Panc1 (cell line): ENCODE measurements around the gene FAM219B.

Experiments used
- POLR2AphosphoS5 ChIP-seq: IDR thresholded peaks from 2 replicates; pipeline ENCODE4 v1.6.1; 2012; ENCODE audit warnings: mild to moderate bottlenecking, low read depth, low read length, moderate library complexity
- SIN3A ChIP-seq: IDR thresholded peaks from 2 replicates; pipeline ENCODE4 v1.6.1; 2012; ENCODE audit warnings: low read depth, mild to moderate bottlenecking, low read length, moderate library complexity, borderline replicate concordance; ENCODE audit not compliant: insufficient read depth
- TF ChIP-seq, protein P1 (sequence below): fragments of 450-650 bp; IDR thresholded peaks from 2 replicates; pipeline ENCODE4 v1.5.1; 2017; ENCODE audit warnings: mild to moderate bottlenecking

DNA sequence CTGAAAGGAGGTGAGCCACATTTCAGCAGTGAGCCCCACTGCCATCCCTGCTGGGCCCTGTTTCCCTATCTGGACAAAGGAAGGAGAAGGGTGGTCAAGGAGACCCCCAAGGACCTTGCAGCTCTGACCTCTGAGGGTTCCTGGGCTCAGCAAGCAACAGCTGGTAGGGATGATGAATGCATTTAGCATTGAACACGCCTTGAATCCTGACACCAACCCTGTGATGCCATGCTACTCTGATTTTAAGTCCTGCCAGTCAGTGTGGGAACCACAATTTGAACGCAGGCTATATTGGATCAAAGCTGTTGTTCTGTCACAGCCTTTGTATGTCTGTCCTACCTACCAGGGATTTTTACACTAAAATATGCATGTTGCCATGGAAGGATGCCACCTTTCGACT, 10.3 kb downstream of the FAM219B start:
- no peak; the same call in 1 of the 2 replicates for TF ChIP-seq POLR2AphosphoS5
- TF ChIP-seq, protein P1, sequence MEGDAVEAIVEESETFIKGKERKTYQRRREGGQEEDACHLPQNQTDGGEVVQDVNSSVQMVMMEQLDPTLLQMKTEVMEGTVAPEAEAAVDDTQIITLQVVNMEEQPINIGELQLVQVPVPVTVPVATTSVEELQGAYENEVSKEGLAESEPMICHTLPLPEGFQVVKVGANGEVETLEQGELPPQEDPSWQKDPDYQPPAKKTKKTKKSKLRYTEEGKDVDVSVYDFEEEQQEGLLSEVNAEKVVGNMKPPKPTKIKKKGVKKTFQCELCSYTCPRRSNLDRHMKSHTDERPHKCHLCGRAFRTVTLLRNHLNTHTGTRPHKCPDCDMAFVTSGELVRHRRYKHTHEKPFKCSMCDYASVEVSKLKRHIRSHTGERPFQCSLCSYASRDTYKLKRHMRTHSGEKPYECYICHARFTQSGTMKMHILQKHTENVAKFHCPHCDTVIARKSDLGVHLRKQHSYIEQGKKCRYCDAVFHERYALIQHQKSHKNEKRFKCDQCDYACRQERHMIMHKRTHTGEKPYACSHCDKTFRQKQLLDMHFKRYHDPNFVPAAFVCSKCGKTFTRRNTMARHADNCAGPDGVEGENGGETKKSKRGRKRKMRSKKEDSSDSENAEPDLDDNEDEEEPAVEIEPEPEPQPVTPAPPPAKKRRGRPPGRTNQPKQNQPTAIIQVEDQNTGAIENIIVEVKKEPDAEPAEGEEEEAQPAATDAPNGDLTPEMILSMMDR = no peak
- TF ChIP-seq SIN3A = no peak
